HepG2 (cell line): ENCODE data around the gene ZKSCAN5. TPM values are rescaled to one million over a fixed set of nuclear protein-coding genes. Genes with fewer than 3 reads are reported as not detected.

Source experiments
- GABPA ChIP-seq, 2 experiments: IDR thresholded peaks; 2 replicates each; pipeline ENCODE4 v1.6.1; 2011 to 2016; ENCODE audit warnings: low read depth in 2 of 2, low read length in 1 of 2, missing biosample characterization in 1 of 2, missing genetic modification characterization in 1 of 2
- MEIS2 ChIP-seq: sonication (generic); formaldehyde crosslinking; IDR thresholded peaks from 2 replicates; pipeline ENCODE4 v1.9.0; 2021; ENCODE audit warnings: mild to moderate bottlenecking, missing genetic modification reagents
- NFKB2 ChIP-seq: sonication (generic); formaldehyde crosslinking; IDR thresholded peaks from 2 replicates; pipeline ENCODE4 v1.4.0; 2020; ENCODE audit warnings: missing genetic modification reagents, borderline replicate concordance
- POLR2G ChIP-seq: fragments of 200-400 bp; formaldehyde crosslinking; IDR thresholded peaks from 2 replicates; pipeline ENCODE4 v1.6.1; 2018; ENCODE audit warnings: mild to moderate bottlenecking, low read depth, low read length, moderate library complexity
- RBM39 ChIP-seq: fragments of 200-400 bp; formaldehyde crosslinking; IDR thresholded peaks from one replicate; pipeline ENCODE4 v1.6.1; 2018; ENCODE audit warnings: antibody characterized with exemption, mild to moderate bottlenecking, low read depth, low read length; ENCODE audit not compliant: poor library complexity, severe bottlenecking
- RFX3 ChIP-seq: IDR thresholded peaks from 2 replicates; pipeline ENCODE4 v1.6.1; 2016; ENCODE audit warnings: missing biosample characterization, missing genetic modification reagents
- SNAPC2 ChIP-seq: sonication (generic); formaldehyde crosslinking; IDR thresholded peaks from 2 replicates; pipeline ENCODE4 v1.8.1; 2022; ENCODE audit warnings: mild to moderate bottlenecking, missing genetic modification reagents
- TFDP1 ChIP-seq: IDR thresholded peaks from 2 replicates; pipeline ENCODE4 v1.6.1; 2016; ENCODE audit warnings: missing compliant biosample characterization, missing genetic modification reagents, borderline replicate concordance
- ZBTB10 ChIP-seq: sonication (generic); formaldehyde crosslinking; IDR thresholded peaks from 2 replicates; pipeline ENCODE4 v1.4.0; 2020; ENCODE audit warnings: missing genetic modification reagents, borderline replicate concordance
- ZBTB26 ChIP-seq: IDR thresholded peaks from 2 replicates; pipeline ENCODE4 v1.6.1; 2016; ENCODE audit warnings: missing compliant biosample characterization, missing genetic modification reagents, borderline replicate concordance
- ZNF225 ChIP-seq: sonication (generic); formaldehyde crosslinking; IDR thresholded peaks from 2 replicates; pipeline ENCODE4 v1.4.0; 2020; ENCODE audit warnings: mild to moderate bottlenecking, missing genetic modification reagents
- ZNF232 ChIP-seq: sonication (generic); formaldehyde crosslinking; IDR thresholded peaks from 2 replicates; pipeline ENCODE4 v1.4.0; 2020; ENCODE audit warnings: missing genetic modification reagents, borderline replicate concordance
- ZNF260 ChIP-seq: sonication (generic); formaldehyde crosslinking; IDR thresholded peaks from 2 replicates; pipeline ENCODE4 v1.4.0; 2020; ENCODE audit warnings: missing genetic modification reagents, low read depth, mild to moderate bottlenecking, borderline replicate concordance
- ZNF350 ChIP-seq: sonication (generic); formaldehyde crosslinking; IDR thresholded peaks from 2 replicates; pipeline ENCODE4 v1.4.0; 2020; ENCODE audit warnings: mild to moderate bottlenecking, low read depth, missing genetic modification reagents, borderline replicate concordance
- ZNF460 ChIP-seq: sonication (generic); formaldehyde crosslinking; IDR thresholded peaks from 2 replicates; pipeline ENCODE4 v1.5.1; 2020; ENCODE audit warnings: missing genetic modification reagents, mild to moderate bottlenecking, borderline replicate concordance
- ZNF572 ChIP-seq: sonication (generic); formaldehyde crosslinking; IDR thresholded peaks from 2 replicates; pipeline ENCODE4 v1.5.1; 2020; ENCODE audit warnings: mild to moderate bottlenecking, missing genetic modification reagents
- ZNF770 ChIP-seq: sonication (generic); formaldehyde crosslinking; IDR thresholded peaks from 2 replicates; pipeline ENCODE4 v1.5.0; 2020; ENCODE audit warnings: mild to moderate bottlenecking, missing genetic modification reagents
- ZNF777 ChIP-seq: sonication (generic); formaldehyde crosslinking; IDR thresholded peaks from 2 replicates; pipeline ENCODE4 v1.4.0; 2020; ENCODE audit warnings: missing genetic modification reagents
- ZNF784 ChIP-seq: sonication (generic); formaldehyde crosslinking; IDR thresholded peaks from 2 replicates; pipeline ENCODE4 v1.5.1; 2020; ENCODE audit warnings: missing genetic modification reagents, mild to moderate bottlenecking, borderline replicate concordance
- polyA plus RNA-seq, 8 experiments: library from polyadenylated mRNA; depleted of rRNA in 3 of 8; stranded (reverse) in 7 of 8; unstranded in 1 of 8; fragments of >200 nt; fragmentation: Illumina TruSeq in 4 of 8; extraction: Trizol in 4 of 8; gene quantifications; 2 replicates each; pipeline versions ENCODE4 v1.2.1 to v1.2.3, GENCODE V29; 2011 to 2016; ENCODE audit warnings: low read depth in 4 of 8, missing spikeins in 1 of 8, mixed read lengths in 1 of 8; ENCODE audit not compliant: insufficient read depth in 1 of 8
- total RNA-seq, 5 experiments: library from RNA; depleted of rRNA; stranded (reverse); fragments of >200 nt; fragmentation: Illumina TruSeq; extraction: Trizol; gene quantifications; 2 replicates each; pipeline ENCODE4 v1.2.3, GENCODE V29; 2016; ENCODE audit warnings: low read depth in 1 of 5

The ZKSCAN5 gene
- total and polyA plus RNA-seq, 2 of the 13 experiments (the other 11 are each of a cell fraction or from before 2014, with no cell fraction given), result 5.5 to 11.7 TPM

GRCh38 chr7:99499721-99500636, 4.5 kb upstream of the ZKSCAN5 start, which contains the start of gene ZNF394 (continued):
- TF ChIP-seq ZBTB10 (CRISPR knock-in tag) (peak; percentile 62; the same call in 1 of the 2 replicates), TFDP1 (CRISPR knock-in tag) (peak; percentile 48; the same call in 1 of the 2 replicates), ZNF770 (no peak), ZNF232 (peak; percentile 56; the same call in 1 of the 2 replicates), ZNF225 (no peak), ZNF350 (CRISPR knock-in tag) (peak; percentile 79; the same call in 1 of the 2 replicates), ZNF784 (peak; percentile 88; the same call in 1 of the 2 replicates), SNAPC2 (CRISPR knock-in tag) (0 out of 2 replicates have a peak, but pooled peaks have one; percentile 72), MEIS2 (CRISPR knock-in tag) (no peak; the same call in 1 of the 2 replicates), RFX3 (CRISPR knock-in tag) (no peak), RBM39 (peak; percentile 72), ZNF572 (peak; percentile 85; the same call in 1 of the 2 replicates), NFKB2 (CRISPR knock-in tag) (no peak; the same call in 1 of the 2 replicates), ZNF260 (no peak), ZNF460 (CRISPR knock-in tag) (no peak), ZBTB26 (CRISPR knock-in tag) (0 out of 2 replicates have a peak, but pooled peaks have one; percentile 15), ZNF777 (CRISPR knock-in tag) (peak; percentile 52), POLR2G (peak; percentile 91), GABPA (IDR thresholded peaks at IDR 0.05; ENCODE audit: low read depth, low read length) (peak; percentile 96), GABPA (CRISPR knock-in tag; IDR thresholded peaks at IDR 0.05; ENCODE audit: low read depth) (peak; percentile 99)
